Urinary bladder (tissue), 4 donors: Measurements from ENCODE around the gene PUS7. TPM values are rescaled to one million over a fixed set of nuclear protein-coding genes. Genes with fewer than 3 reads are reported as not detected.
"Not testable (repeated sequence)": the region's sequence is repeated elsewhere in the genome, so short reads cannot be mapped to it uniquely, and the experiment has no call there.

ENCODE experiments used
- DNase-seq: peaks from one replicate; pipeline ENCODE4 v3.0.0-alpha.2; 2015; ENCODE audit errors: extremely low spot score
- H3K27ac ChIP-seq: one replicate; pipeline ENCODE4 v1.5.1; 2013; ENCODE audit warnings: low read depth, mild to moderate bottlenecking, moderate library complexity
- H3K36me3 ChIP-seq: one replicate; pipeline ENCODE4 v1.6.1; 2013; ENCODE audit warnings: mild to moderate bottlenecking, moderate library complexity; ENCODE audit not compliant: insufficient read depth
- H3K4me1 ChIP-seq: one replicate; pipeline ENCODE4 v1.6.1; 2013; ENCODE audit warnings: mild to moderate bottlenecking, moderate library complexity; ENCODE audit not compliant: insufficient read depth
- H3K4me3 ChIP-seq: one replicate; pipeline ENCODE4 v1.5.1; 2013; ENCODE audit warnings: low read depth, low read length
- WGBS: extraction: QIAGEN DNeasy Blood & Tissue Kit; methylation state at CpG from one replicate; pipeline ENCODE4 v1.1.7; 2013; 5-methylcytosine and 5-hydroxymethylcytosine counted together
- polyA plus RNA-seq: library from polyadenylated mRNA; stranded (reverse); fragments of 200-250 nt; gene quantifications from one replicate; pipeline ENCODE4 v1.2.3, GENCODE V29; 2013
- total RNA-seq: library from RNA; depleted of rRNA; stranded (reverse); fragments of >200 nt; gene quantifications from one replicate; pipeline ENCODE4 v1.2.3, GENCODE V29; 2014
- donor health status: healthy with polysubstance abuse.
- donor health status: healthy.

Gene PUS7
- total and polyA plus RNA-seq, 2 donors, result 7.3 to 16.3 TPM

DNA sequence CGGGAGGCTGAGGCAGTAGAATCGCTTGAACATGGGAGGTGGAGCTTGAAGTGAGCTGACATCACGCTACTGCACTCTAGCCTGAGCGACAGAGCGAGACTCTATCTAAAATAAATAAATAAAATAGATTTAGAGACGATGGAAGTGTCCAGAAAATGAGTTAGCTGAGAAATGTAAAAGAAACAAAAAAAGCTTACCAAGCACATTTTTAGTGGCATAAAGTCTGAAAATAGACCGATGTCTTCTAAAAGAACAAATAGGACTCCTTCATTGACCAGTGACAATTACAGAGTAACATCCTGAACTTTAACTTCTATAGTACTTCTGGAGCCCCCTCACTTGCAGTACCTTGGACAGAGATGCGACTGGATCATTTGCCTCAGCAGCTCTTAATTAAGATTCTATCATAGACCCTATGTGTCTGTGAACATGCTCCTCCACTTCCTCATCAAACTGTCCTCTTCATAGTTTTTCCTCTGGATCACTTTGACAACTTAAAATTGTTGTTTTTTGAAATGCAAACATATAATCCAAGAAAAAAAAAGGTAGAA lies 108.1 kb downstream of the PUS7 start:
- Histone ChIP-seq H3K27ac (no peak overlapping the region), H3K36me3 (no peaks in the 10 kb centered on the region), H3K4me1 (no peaks in the 10 kb centered on the region), H3K4me3 (no peak overlapping the region)
- 79% methylated on average over 8 of the region's 8 CpGs for WGBS
- no peak for DNase-seq

DNA sequence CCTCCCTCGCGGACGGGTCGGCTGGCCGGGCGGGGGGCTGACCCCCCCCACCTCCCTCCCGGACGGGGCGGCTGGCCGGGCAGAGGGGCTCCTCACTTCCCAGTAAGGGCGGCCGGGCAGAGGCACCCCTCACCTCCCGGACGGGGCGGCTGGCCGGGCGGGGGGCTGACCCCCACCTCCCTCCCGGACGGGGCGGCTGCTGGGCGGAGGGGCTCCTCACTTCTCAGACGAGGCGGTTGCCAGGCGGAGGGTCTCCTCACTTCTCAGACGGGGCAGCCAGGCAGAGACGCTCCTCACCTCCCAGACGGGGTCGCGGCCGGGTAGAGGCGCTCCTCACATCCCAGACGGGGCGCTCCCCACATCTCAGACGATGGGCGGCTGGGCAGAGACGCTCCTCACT lies 111.3 kb downstream of the PUS7 start:
- not testable (repeated sequence) for H3K4me1 ChIP-seq, H3K27ac ChIP-seq, H3K4me3 ChIP-seq, DNase-seq, H3K36me3 ChIP-seq
- WGBS, result 94% methylated on average over 36 of the region's 36 CpGs

DNA sequence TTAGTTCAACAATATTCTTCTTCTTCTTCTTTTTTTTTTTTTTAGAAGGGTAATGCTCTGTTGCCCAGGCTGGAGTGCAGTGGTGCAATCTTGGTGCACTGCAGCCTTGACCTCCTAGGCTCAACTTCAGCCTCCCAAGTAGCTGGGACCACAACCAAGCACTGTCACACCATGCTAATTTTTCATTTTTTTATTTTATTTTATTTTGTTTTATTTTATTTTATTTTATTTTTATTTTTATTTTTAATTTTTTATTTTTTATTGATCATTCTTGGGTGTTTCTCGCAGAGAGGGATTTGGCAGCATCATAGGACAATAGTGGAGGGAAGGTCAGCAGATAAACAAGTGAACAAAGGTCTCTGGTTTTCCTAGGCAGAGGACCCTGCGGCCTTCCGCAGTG lies 112.3 kb downstream of the PUS7 start:
- H3K36me3 ChIP-seq, H3K27ac ChIP-seq, H3K4me3 ChIP-seq, H3K4me1 ChIP-seq, DNase-seq: not testable (repeated sequence)
- 86% methylated on average over 2 of the region's 3 CpGs for WGBS

DNA sequence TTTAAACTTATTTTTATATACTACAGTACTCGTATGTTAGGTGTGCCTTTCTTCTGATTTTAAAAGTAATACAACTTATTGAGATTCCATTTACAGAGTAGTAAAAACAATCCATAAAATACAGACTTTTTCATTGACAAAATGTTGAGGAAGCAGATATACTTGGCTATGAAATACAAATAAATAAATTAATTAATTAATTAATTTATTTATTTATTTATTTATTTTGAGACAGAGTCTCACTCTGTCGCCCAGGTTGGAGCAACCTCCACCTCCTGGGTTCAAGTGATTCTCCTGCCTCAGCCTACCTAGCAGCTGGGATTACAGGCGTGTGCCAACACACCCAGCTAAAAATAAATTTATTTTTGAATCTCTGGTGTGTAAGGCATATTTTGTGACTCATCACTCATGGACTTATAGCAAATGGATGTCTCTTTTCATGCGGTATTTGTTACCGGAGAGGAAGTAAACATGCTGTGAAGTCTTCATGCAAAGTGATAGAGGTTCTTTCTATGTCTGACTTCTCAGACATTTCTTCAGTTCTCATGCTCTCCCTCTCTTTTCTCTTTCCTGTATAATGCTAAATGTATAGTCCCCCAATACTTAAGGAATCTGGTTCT lies 113.2 kb downstream of the PUS7 start:
- Histone ChIP-seq H3K36me3 (no peaks in the 10 kb centered on the region), H3K27ac (no peak overlapping the region), H3K4me1 (no peaks in the 10 kb centered on the region), H3K4me3 (no peak overlapping the region)
- 87% methylated on average over 5 of the region's 5 CpGs for WGBS
- no peak for DNase-seq

Other genes starting within 250 kb of the PUS7 start
- 116 TPM for gene SRPK2, start 133.3 kb downstream of the PUS7 start, total RNA-seq
- gene SRPK2, start 133.3 kb downstream of the PUS7 start, polyA plus RNA-seq, result 21.7 TPM
- gene RINT1, start 9.9 kb upstream of the PUS7 start, total RNA-seq, result 25.9 TPM
- gene RINT1, start 9.9 kb upstream of the PUS7 start, polyA plus RNA-seq, result 7.6 TPM
- not detected for gene EFCAB10, start 59.2 kb upstream of the PUS7 start, total RNA-seq
- not detected for gene EFCAB10, start 59.2 kb upstream of the PUS7 start, polyA plus RNA-seq